IMR-90 (cell line): ENCODE results near the gene AP2A1. TPM values are rescaled to one million over a fixed set of nuclear protein-coding genes. Genes with fewer than 3 reads are reported as not detected.

Experiments used
- ATAC-seq: fragments of 200-7000 bp; cut with Tn5 transposase; 2 replicates; pipeline ENCODE4 v1.9.1; 2020; ENCODE audit warnings: low read depth, mild to moderate bottlenecking, moderate library complexity
- BruUV-seq: library from RNA; stranded (reverse); fragments of 400-500 nt; replicated peaks from 2 replicates; lab custom pipeline; 2021; lab: Mats Ljungman, UMichigan
- CTCF ChIA-PET: fragments of 300-600 bp; formaldehyde crosslinking; extraction: SDS; loops from one replicate; lab custom pipeline; 2021; ENCODE audit warnings: antibody characterized with exemption; lab: Yijun Ruan, JAX
- POLR2A ChIA-PET: fragments of 300-600 bp; sonication (Branson Sonifier 250); formaldehyde crosslinking; loops from one replicate; lab custom pipeline; 2022; ENCODE audit warnings: antibody characterized with exemption; ENCODE audit not compliant: unreplicated experiment; lab: Charles Lee
- DNase-seq: peaks from one replicate; pipeline ENCODE4 v3.0.0; 2013
- H2AFZ ChIP-seq: replicated peaks from 2 replicates; pipeline ENCODE3; 2013; ENCODE audit warnings: low read length, mild to moderate bottlenecking; ENCODE audit not compliant: poor library complexity
- H2AK5ac ChIP-seq: 2 replicates; pipeline ENCODE4 v1.6.1; 2013; ENCODE audit warnings: low read depth, low read length, inconsistent platforms
- H2AK9ac ChIP-seq: replicated peaks from 2 replicates; pipeline ENCODE3; 2013; ENCODE audit warnings: mild to moderate bottlenecking, low read depth, low read length, moderate library complexity; ENCODE audit not compliant: poor library complexity
- H2BK120ac ChIP-seq: 2 replicates; pipeline ENCODE4 v1.6.1; 2013; ENCODE audit warnings: low read depth, low read length, inconsistent platforms
- H2BK15ac ChIP-seq: 3 replicates; pipeline ENCODE4 v1.6.1; 2013; ENCODE audit warnings: low read depth, low read length, inconsistent platforms
- H2BK20ac ChIP-seq: 2 replicates; pipeline ENCODE4 v1.6.1; 2013; ENCODE audit warnings: low read depth, mild to moderate bottlenecking, inconsistent platforms, low read length, moderate library complexity
- H2BK5ac ChIP-seq: 2 replicates; pipeline ENCODE4 v1.6.1; 2013; ENCODE audit warnings: mild to moderate bottlenecking, low read depth, low read length, inconsistent platforms; ENCODE audit not compliant: poor library complexity, severe bottlenecking
- H3K14ac ChIP-seq: replicated peaks from 2 replicates; pipeline ENCODE4 v1.6.1; 2013; ENCODE audit warnings: low read depth, low read length, inconsistent platforms
- H3K18ac ChIP-seq: 2 replicates; pipeline ENCODE4 v1.6.1; 2013; ENCODE audit warnings: low read depth, low read length, control low read depth
- H3K23ac ChIP-seq: 2 replicates; pipeline ENCODE4 v1.6.1; 2013; ENCODE audit warnings: low read depth, low read length, inconsistent platforms
- H3K27ac ChIP-seq: 2 replicates; pipeline ENCODE4 v1.5.1; 2013; ENCODE audit warnings: mild to moderate bottlenecking, control low read depth, low read length; ENCODE audit not compliant: insufficient read depth
- H3K27me3 ChIP-seq: 2 replicates; pipeline ENCODE4 v1.6.1; 2013; ENCODE audit warnings: low read length; ENCODE audit not compliant: control insufficient read depth, insufficient read depth
- H3K36me3 ChIP-seq: 2 replicates; pipeline ENCODE4 v1.6.1; 2013; ENCODE audit warnings: low read length, mixed read lengths; ENCODE audit not compliant: control insufficient read depth, insufficient read depth
- H3K4ac ChIP-seq: 2 replicates; pipeline ENCODE4 v1.6.1; 2013; ENCODE audit warnings: low read depth, low read length, inconsistent platforms
- H3K4me1 ChIP-seq: 2 replicates; pipeline ENCODE4 v1.6.1; 2013; ENCODE audit warnings: low read length, mixed read lengths; ENCODE audit not compliant: control insufficient read depth, insufficient read depth
- H3K4me2 ChIP-seq: 2 replicates; pipeline ENCODE4 v1.6.1; 2013; ENCODE audit warnings: low read depth, mild to moderate bottlenecking, control low read depth, low read length, moderate library complexity
- H3K4me3 ChIP-seq: 2 replicates; pipeline ENCODE4 v1.5.1; 2013; ENCODE audit warnings: low read depth, mild to moderate bottlenecking, control low read depth, low read length, moderate library complexity; ENCODE audit not compliant: insufficient read depth
- H3K56ac ChIP-seq: 2 replicates; pipeline ENCODE4 v1.6.1; 2013; ENCODE audit warnings: low read length, inconsistent platforms; ENCODE audit not compliant: insufficient read depth; ENCODE audit errors: extremely low read depth
- H3K79me1 ChIP-seq, 2 experiments: 2 replicates each; pipeline ENCODE4 v1.6.1; 2013; ENCODE audit warnings: low read length in 2 of 2, inconsistent platforms in 1 of 2, low read depth in 1 of 2
- H3K9ac ChIP-seq: 2 replicates; pipeline ENCODE4 v1.6.1; 2013; ENCODE audit warnings: low read depth, low read length, control low read depth
- H3K9me1 ChIP-seq: 2 replicates; pipeline ENCODE4 v1.6.1; 2013; ENCODE audit warnings: low read length, inconsistent platforms; ENCODE audit not compliant: insufficient read depth
- H3K9me3 ChIP-seq: 2 replicates; pipeline ENCODE4 v1.6.1; 2013; ENCODE audit warnings: low read length; ENCODE audit not compliant: control insufficient read depth, insufficient read depth
- H4K20me1 ChIP-seq: 2 replicates; pipeline ENCODE4 v1.6.1; 2013; ENCODE audit warnings: low read length, inconsistent platforms; ENCODE audit not compliant: insufficient read depth
- H4K5ac ChIP-seq: 2 replicates; pipeline ENCODE4 v1.6.1; 2013; ENCODE audit warnings: mild to moderate bottlenecking, low read depth, low read length, control low read depth
- H4K8ac ChIP-seq, 2 experiments: 2 replicates each; pipeline ENCODE4 v1.6.1; 2013; ENCODE audit warnings: low read depth in 2 of 2, low read length in 2 of 2, control low read depth in 1 of 2, inconsistent platforms in 1 of 2
- H4K91ac ChIP-seq: 2 replicates; pipeline ENCODE4 v1.6.1; 2013; ENCODE audit warnings: low read depth, low read length, inconsistent platforms; ENCODE audit not compliant: insufficient read depth
- CEBPB ChIP-seq: IDR thresholded peaks from 2 replicates; pipeline ENCODE4 v1.6.1; 2012; ENCODE audit warnings: low read depth, low read length, improper control_type of control experiment
- CHD1 ChIP-seq: IDR thresholded peaks from 2 replicates; pipeline ENCODE4 v1.6.1; 2012; ENCODE audit warnings: low read depth, low read length, improper control_type of control experiment
- CTCF ChIP-seq: conservative IDR thresholded peaks from 2 replicates; pipeline ENCODE4 v1.5.1; 2012; ENCODE audit warnings: mild to moderate bottlenecking, low read depth, low read length, improper control_type of control experiment
- ELK1 ChIP-seq: fragments of 150-350 bp; IDR thresholded peaks from 2 replicates; pipeline ENCODE4 v1.6.1; 2016; ENCODE audit warnings: low read depth, mild to moderate bottlenecking, low read length, moderate library complexity, borderline replicate concordance
- FOS ChIP-seq: fragments of 150-350 bp; IDR thresholded peaks from 2 replicates; pipeline ENCODE4 v1.6.1; 2016; ENCODE audit warnings: low read depth, low read length
- MAFK ChIP-seq: IDR thresholded peaks from 2 replicates; pipeline ENCODE4 v1.6.1; 2012; ENCODE audit warnings: low read depth, low read length, improper control_type of control experiment
- MAZ ChIP-seq: IDR thresholded peaks from 2 replicates; pipeline ENCODE4 v1.6.1; 2012; ENCODE audit warnings: low read depth, mild to moderate bottlenecking, low read length, improper control_type of control experiment, moderate library complexity, borderline replicate concordance
- MXI1 ChIP-seq: IDR thresholded peaks from 2 replicates; pipeline ENCODE4 v1.6.1; 2012; ENCODE audit warnings: low read depth, mild to moderate bottlenecking, low read length, moderate library complexity, borderline replicate concordance
- NFE2L2 ChIP-seq: fragments of 150-350 bp; IDR thresholded peaks from 2 replicates; pipeline ENCODE4 v1.6.1; 2016; ENCODE audit warnings: low read depth, mild to moderate bottlenecking, low read length
- POLR2A ChIP-seq: IDR thresholded peaks from 2 replicates; pipeline ENCODE4 v1.6.1; 2012; ENCODE audit warnings: mild to moderate bottlenecking, low read depth, low read length
- RAD21 ChIP-seq: IDR thresholded peaks from 2 replicates; pipeline ENCODE4 v1.6.1; 2012; ENCODE audit warnings: low read length, improper control_type of control experiment
- RCOR1 ChIP-seq: IDR thresholded peaks from 2 replicates; pipeline ENCODE4 v1.6.1; 2012; ENCODE audit warnings: mild to moderate bottlenecking, low read length, improper control_type of control experiment; ENCODE audit not compliant: insufficient replicate concordance
- RFX5 ChIP-seq: IDR thresholded peaks from 2 replicates; pipeline ENCODE4 v1.8.0; 2012; ENCODE audit warnings: low read depth, mild to moderate bottlenecking, low read length, moderate library complexity
- SMC3 ChIP-seq: fragments of 150-350 bp; IDR thresholded peaks from 2 replicates; pipeline ENCODE4 v1.6.1; 2016; ENCODE audit warnings: low read depth, mild to moderate bottlenecking, antibody characterized with exemption, low read length, moderate library complexity
- USF2 ChIP-seq: fragments of 150-350 bp; IDR thresholded peaks from 2 replicates; pipeline ENCODE4 v1.6.1; 2017; ENCODE audit warnings: mild to moderate bottlenecking, antibody characterized with exemption, low read length, low read depth
- WGBS, 2 experiments: methylation state at CpG; one replicate each; pipeline versions ENCODE4 v1.1.5 to v1.1.7; 2013; ENCODE audit warnings: missing lambda C conversion rate in 2 of 2; ENCODE audit not compliant: insufficient read length in 1 of 2; ENCODE audit errors: extremely low coverage in 2 of 2; 5-methylcytosine and 5-hydroxymethylcytosine counted together
- dilution Hi-C: fragments of 300-500 bp; cut with HindIII; formaldehyde crosslinking; loops from one replicate; pipeline ENCODE4 v1.14.3; 2018; ENCODE audit warnings: low sequenced_read_pairs; ENCODE audit not compliant: unreplicated experiment
- in situ Hi-C: fragments of 300-500 bp; cut with MboI; formaldehyde crosslinking; loops from 3 replicates; pipeline ENCODE4 v1.14.3; 2019; ENCODE audit warnings: low sequenced_read_pairs, inconsistent platforms, mixed read lengths
- intact Hi-C: fragments of 100-400 bp; cut with micrococcal nuclease; formaldehyde crosslinking; loops from 2 replicates; pipeline ENCODE4 v1.10.0; 2022
- polyA plus RNA-seq, 3 experiments: library from polyadenylated mRNA; depleted of rRNA; stranded (reverse); fragments of >200 nt; gene quantifications; 2 replicates each; pipeline ENCODE4 v1.2.3, GENCODE V29; 2012; ENCODE audit warnings: low replicate concordance in 1 of 3
- total RNA-seq: library from RNA; depleted of rRNA; stranded (reverse); fragments of >200 nt; gene quantifications from 2 replicates; pipeline ENCODE4 v1.2.3, GENCODE V29; 2012

The AP2A1 gene
- total and polyA plus RNA-seq, 2 of the 4 experiments (the other 2 are of a cell fraction) = 40.7 to 122 TPM

DNA sequence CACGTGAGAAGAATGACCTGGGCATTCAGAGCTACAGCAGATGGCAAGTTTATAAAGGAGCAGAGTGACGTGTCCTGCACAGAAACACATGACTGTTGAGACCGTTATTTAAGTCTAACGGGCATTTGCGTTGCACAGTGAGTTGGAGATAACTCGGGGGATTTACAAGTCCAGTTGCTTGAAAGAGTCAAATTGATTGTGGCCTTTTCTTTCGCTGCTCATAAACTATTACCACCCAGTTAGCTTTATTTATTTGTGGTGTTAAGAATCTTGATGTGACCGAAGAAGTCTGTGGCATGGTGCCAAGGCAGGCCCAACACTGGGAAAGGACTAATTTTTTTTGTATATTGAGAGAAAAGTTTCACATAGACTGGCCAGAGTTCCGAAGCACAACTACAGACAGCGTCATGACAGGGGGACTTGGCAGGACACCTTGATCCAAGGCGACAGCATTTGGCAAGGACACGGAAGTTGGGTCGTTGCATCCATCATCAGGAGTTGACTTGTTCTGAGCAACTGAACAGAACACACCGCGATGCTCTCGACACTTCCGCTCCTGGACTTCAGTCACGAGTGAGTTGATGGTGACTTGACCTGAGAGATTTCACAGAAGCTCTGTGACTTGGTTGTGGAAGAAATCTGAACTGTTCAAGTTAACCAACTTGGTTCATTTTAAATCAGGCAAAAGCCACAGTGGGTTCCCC is 72.2 kb downstream of the AP2A1 start:
- H4K91ac ChIP-seq = no peak overlapping the region
- H4K5ac ChIP-seq = no peak overlapping the region
- no peak overlapping the region for H2BK15ac ChIP-seq
- CTCF ChIA-PET = interaction anchor here (0.8 kb wide), 1 partner anchor 9 kb away, joined by 3 read pairs; no protein-coding TSS in a partner anchor
- no peak overlapping the region for H3K4ac ChIP-seq
- H3K27ac ChIP-seq = no peak overlapping the region
- no peaks in the 10 kb centered on the region for H3K4me1 ChIP-seq
- H2BK20ac ChIP-seq = no peak overlapping the region
- 60% methylated on average over 8 of the region's 18 CpGs; no CpG with 5 or more reads in 1 of the 2 experiments for WGBS, 2 experiments
- H3K9me1 ChIP-seq = peaks cover 5% of the 10 kb centered on the region; the same call in 1 of the 2 replicates
- H3K9ac ChIP-seq = no peak overlapping the region
- peaks cover 0 to 20% of the 10 kb centered on the region in 2 experiments; a peak in 2 of 4 replicates for H3K79me1 ChIP-seq
- BruUV-seq = TSS peak; percentile 66
- no peak overlapping the region for H3K4me3 ChIP-seq
- ATAC-seq (no peak), DNase-seq (no peak)
- no peak overlapping the region for H3K4me2 ChIP-seq
- in situ Hi-C loops (no loop called here), intact Hi-C loops (no loop called here), dilution Hi-C loops (no loop called here)
- no peaks in the 10 kb centered on the region for H3K27me3 ChIP-seq
- H3K23ac ChIP-seq = no peak overlapping the region
- H3K9me3 ChIP-seq = no peaks in the 10 kb centered on the region
- H2AK5ac ChIP-seq = no peak overlapping the region
- H2BK5ac ChIP-seq = no peak overlapping the region
- no peak overlapping the region for H4K8ac ChIP-seq
- H2AFZ ChIP-seq = no peak overlapping the region
- TF ChIP-seq RFX5 (no peak), ELK1 (no peak), CHD1 (no peak), USF2 (no peak), RCOR1 (no peak), MAZ (no peak), RAD21 (no peak), CEBPB (no peak), MAFK (no peak), NFE2L2 (no peak), POLR2A (no peak), MXI1 (no peak), FOS (no peak), SMC3 (no peak), CTCF (no peak)
- H2AK9ac ChIP-seq = no peak overlapping the region
- H3K14ac ChIP-seq = no peak overlapping the region
- H2BK120ac ChIP-seq = no peak overlapping the region
- H4K20me1 ChIP-seq = no peaks in the 10 kb centered on the region; the same call in 1 of the 2 replicates
- H3K56ac ChIP-seq = no peak overlapping the region
- peaks cover 57% of the 10 kb centered on the region for H3K36me3 ChIP-seq
- POLR2A ChIA-PET = no interaction called here
- H3K18ac ChIP-seq = no peak overlapping the region
